K562 (cell line): ENCODE measurements around the gene STK24. TPM values are rescaled to one million over a fixed set of nuclear protein-coding genes. Genes with fewer than 3 reads are reported as not detected.

Source experiments
- ATAC-seq: fragments of 200-7000 bp; cut with Tn5 transposase; 3 replicates; pipeline ENCODE4 v1.9.1; 2020; ENCODE audit warnings: moderate library complexity
- BruUV-seq: library from RNA; stranded (reverse); fragments of 400-500 nt; replicated peaks from 2 replicates; lab custom pipeline; 2021; lab: Mats Ljungman, UMichigan
- CTCF ChIA-PET: fragments of 300-600 bp; formaldehyde crosslinking; extraction: SDS; loops from one replicate; lab custom pipeline; 2021; ENCODE audit warnings: low intra/inter-chr PET ratio; lab: Yijun Ruan, JAX
- POLR2A ChIA-PET: fragments of 300-600, 350-650 bp; sonication (Branson Sonifier 250); formaldehyde crosslinking; extraction: SDS; loops from one replicate; lab custom pipeline; 2021; ENCODE audit warnings: antibody characterized with exemption, inconsistent platforms; lab: Yijun Ruan, JAX
- DNase-seq, 4 experiments: peaks; one replicate each; pipeline versions ENCODE4 v3.0.0 to v3.0.0-alpha.2; 2011 to 2018; ENCODE audit warnings: low spot score in 3 of 4, mixed read lengths in 3 of 4; ENCODE audit errors: extremely low read depth in 1 of 4
- FAIRE-seq: peaks from 2 replicates; lab custom pipeline; 2011; peaks lifted over from hg19 to GRCh38; lab: Jason Lieb, UNC
- H2AFZ ChIP-seq: 2 replicates; pipeline ENCODE4 v1.6.0; 2011; ENCODE audit warnings: low read depth, low read length, control low read depth, inconsistent platforms
- H3K27ac ChIP-seq: fragments of 200-600 bp; 3 replicates; pipeline ENCODE4 v1.8.0; 2011; ENCODE audit warnings: low read depth, mild to moderate bottlenecking, control low read depth, inconsistent platforms, low read length, moderate library complexity, mixed read lengths; ENCODE audit errors: extremely low read depth
- H3K27me3 ChIP-seq, 2 experiments: fragments of 300-600 bp in 1 of 2; 2 replicates in 1 of 2; 3 replicates in 1 of 2; pipeline versions ENCODE4 v1.6.0 to v1.8.0; 2011; ENCODE audit warnings: inconsistent platforms in 2 of 2, low read length in 2 of 2, mild to moderate bottlenecking in 1 of 2, mixed read lengths in 1 of 2, moderate library complexity in 1 of 2; ENCODE audit not compliant: control insufficient read depth in 2 of 2, insufficient read depth in 2 of 2
- H3K36me3 ChIP-seq: fragments of 300-600 bp; 3 replicates; pipeline ENCODE4 v1.8.0; 2011; ENCODE audit warnings: mild to moderate bottlenecking, low read length, inconsistent platforms; ENCODE audit not compliant: control insufficient read depth, insufficient read depth
- H3K4me1 ChIP-seq, 2 experiments: fragments of 200-600 bp in 1 of 2; replicated peaks in 1 of 2; 2 replicates in 1 of 2; 3 replicates in 1 of 2; pipeline versions ENCODE4 v1.5.1 to v1.8.0; 2011; ENCODE audit warnings: inconsistent platforms in 2 of 2, low read length in 2 of 2, mild to moderate bottlenecking in 1 of 2, mixed read lengths in 1 of 2, moderate library complexity in 1 of 2; ENCODE audit not compliant: control insufficient read depth in 2 of 2, insufficient read depth in 2 of 2
- H3K4me2 ChIP-seq: 2 replicates; pipeline ENCODE4 v1.6.1; 2011; ENCODE audit warnings: low read length, control low read depth, inconsistent platforms, mixed read lengths; ENCODE audit not compliant: insufficient read depth
- H3K4me3 ChIP-seq: fragments of 200-600 bp; sonication (generic), shearing (Covaris generic); 2 replicates; pipeline ENCODE4 v1.5.1; 2016; ENCODE audit warnings: control low read depth, inconsistent platforms
- H3K79me2 ChIP-seq: fragments of 200-600 bp; 3 replicates; pipeline ENCODE4 v1.8.0; 2011; ENCODE audit warnings: low read length, inconsistent platforms; ENCODE audit not compliant: control insufficient read depth, insufficient read depth
- H3K9ac ChIP-seq, 2 experiments: 2 replicates each; pipeline versions ENCODE4 v1.6.0 to v1.6.1; 2011; ENCODE audit warnings: low read depth in 2 of 2, low read length in 2 of 2, control low read depth in 1 of 2, inconsistent platforms in 1 of 2, mild to moderate bottlenecking in 1 of 2, mixed read lengths in 1 of 2; ENCODE audit not compliant: insufficient read depth in 1 of 2
- H3K9me1 ChIP-seq: one replicate; pipeline ENCODE4 v1.6.0; 2011; ENCODE audit warnings: inconsistent platforms, mild to moderate bottlenecking, low read length, moderate library complexity; ENCODE audit not compliant: control insufficient read depth, insufficient read depth
- H3K9me3 ChIP-seq: replicated peaks from 2 replicates; pipeline ENCODE4 v1.5.1; 2011; ENCODE audit warnings: low read depth, low read length, inconsistent platforms; ENCODE audit not compliant: control insufficient read depth, insufficient read depth
- H4K20me1 ChIP-seq: replicated peaks from 2 replicates; pipeline ENCODE4 v1.6.1; 2011; ENCODE audit warnings: low read length, inconsistent platforms, mixed read lengths; ENCODE audit not compliant: control insufficient read depth, insufficient read depth
- HBP1 ChIP-seq: fragments of 450-650 bp; formaldehyde crosslinking; IDR thresholded peaks from 2 replicates; pipeline ENCODE4 v1.4.0; 2022; ENCODE audit warnings: missing genetic modification characterization
- RNF219 ChIP-seq: fragments of 250-450 bp; sonication (Bioruptor Pico); IDR thresholded peaks from 2 replicates; pipeline ENCODE4 v1.5.0; 2022; ENCODE audit warnings: mild to moderate bottlenecking
- SNAPC5 ChIP-seq: fragments of 250-450 bp; sonication (Bioruptor Pico); IDR thresholded peaks from 2 replicates; pipeline ENCODE4 v1.8.0; 2021; ENCODE audit warnings: moderate library complexity, mild to moderate bottlenecking, inconsistent platforms
- XRCC4 ChIP-seq: IDR thresholded peaks from one replicate; pipeline ENCODE4 v1.6.1; 2011; ENCODE audit not compliant: insufficient read depth, insufficient read length; ENCODE audit errors: extremely low read depth
- WGBS: fragments of 100-300 bp; shearing (Covaris generic); methylation state at CpG from one replicate; pipeline ENCODE4 v1.1.6; 2016; ENCODE audit warnings: low coverage, mixed read lengths; ENCODE audit not compliant: insufficient coverage; ENCODE audit errors: missing lambda C conversion rate; 5-methylcytosine and 5-hydroxymethylcytosine counted together
- in situ Hi-C: fragments of 300-500 bp; cut with MboI; formaldehyde crosslinking; loops from 4 replicates; pipeline ENCODE4 v1.15.0; 2018; ENCODE audit warnings: inconsistent platforms, mixed read lengths
- intact Hi-C: fragments of 100-400 bp; cut with micrococcal nuclease; formaldehyde crosslinking; loops from 2 replicates; pipeline ENCODE4 v1.14.2; 2022
- polyA plus RNA-seq, 8 experiments: library from polyadenylated mRNA; depleted of rRNA in 4 of 8; stranded (reverse) in 5 of 8; unstranded in 3 of 8; fragments of >200 nt; fragmentation: Nextera tagmentation in 2 of 8; fragmentation: Illumina TruSeq in 1 of 8; extraction: Ambion mirVana in 2 of 8; extraction: Trizol in 1 of 8; gene quantifications; 2 replicates each; pipeline versions ENCODE4 v1.2.1 to v1.2.3, GENCODE V29; 2011 to 2014; ENCODE audit warnings: inconsistent platforms in 1 of 8, missing spikeins in 1 of 8
- total RNA-seq, 7 experiments: library from RNA; depleted of rRNA in 6 of 7; stranded (reverse); fragments of >200 nt in 6 of 7; fragmentation: Illumina TruSeq in 2 of 7; extraction: Trizol in 2 of 7; gene quantifications; 2 replicates each; pipeline versions ENCODE4 v1.2.1 to v1.2.3, GENCODE V29; 2011 to 2021; ENCODE audit warnings: low replicate concordance in 1 of 7
- TF ChIP-seq, protein P1 (sequence below), 2 experiments: IDR thresholded peaks; 2 replicates each; pipeline ENCODE4 v1.6.1; 2011; ENCODE audit warnings: borderline replicate concordance in 1 of 2, control low read depth in 1 of 2, low read depth in 1 of 2, low read length in 1 of 2, mild to moderate bottlenecking in 1 of 2, mixed read lengths in 1 of 2, moderate library complexity in 1 of 2; ENCODE audit not compliant: insufficient read depth in 1 of 2, insufficient read length in 1 of 2, poor library complexity in 1 of 2, severe bottlenecking in 1 of 2; ENCODE audit errors: extremely low read depth in 1 of 2

Gene STK24
- total and polyA plus RNA-seq, 9 of the 15 experiments (the other 6 are each of a cell fraction or from before 2014, with no cell fraction given), result 3.8 to 78.4 (median 28.2) TPM

GRCh38 chr13:98534821-98535220 lies 42.1 kb downstream of the STK24 start:
- Histone ChIP-seq H3K36me3 (peaks cover 8% of the 10 kb centered on the region; the same call in 1 of the 3 replicates), H4K20me1 (peaks cover 38% of the 10 kb centered on the region), H3K4me3 (no peak overlapping the region), H3K79me2 (peaks cover 87% of the 10 kb centered on the region), H3K4me1 (peaks cover 3 to 15% of the 10 kb centered on the region in 2 experiments; a peak in 2 of 5 replicates), H3K9me3 (no peaks in the 10 kb centered on the region), H3K27ac (no peak overlapping the region), H3K9me1 (peaks cover 3% of the 10 kb centered on the region), H3K27me3 (no peaks in the 10 kb centered on the region), H2AFZ (no peak overlapping the region), H3K9ac (no peak overlapping the region), H3K4me2 (no peak overlapping the region)
- intact Hi-C loops (no loop called here), in situ Hi-C loops (no loop called here)
- no peak for DNase-seq
- POLR2A ChIA-PET, result interaction anchor here (0.8 to 2.1 kb wide), 2 partner anchors 13 to 14 kb away, joined by 3 to 7 read pairs; no protein-coding TSS in a partner anchor
- BruUV-seq, result no TSS peak
- 85% methylated on average over 4 of the region's 7 CpGs for whole genome bisulfite sequencing
- CTCF ChIA-PET, result no interaction called here
- TF ChIP-seq SNAPC5 (CRISPR knock-in tag), result no peak
- TF ChIP-seq, protein P1, sequence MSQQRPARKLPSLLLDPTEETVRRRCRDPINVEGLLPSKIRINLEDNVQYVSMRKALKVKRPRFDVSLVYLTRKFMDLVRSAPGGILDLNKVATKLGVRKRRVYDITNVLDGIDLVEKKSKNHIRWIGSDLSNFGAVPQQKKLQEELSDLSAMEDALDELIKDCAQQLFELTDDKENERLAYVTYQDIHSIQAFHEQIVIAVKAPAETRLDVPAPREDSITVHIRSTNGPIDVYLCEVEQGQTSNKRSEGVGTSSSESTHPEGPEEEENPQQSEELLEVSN (IDR thresholded peaks at IDR 0.05; ENCODE audit: borderline replicate concordance in 1 of 2, extremely low read depth in 1 of 2, insufficient read depth in 1 of 2, insufficient read length in 1 of 2, low read depth in 1 of 2, low read length in 1 of 2, poor library complexity in 1 of 2, severe bottlenecking in 1 of 2), result no peak
- TF ChIP-seq RNF219 (CRISPR knock-in tag), result no peak
- no peak for TF ChIP-seq XRCC4
- TF ChIP-seq HBP1 (CRISPR knock-in tag), result no peak
- ATAC-seq, result no peak
- FAIRE-seq, result no peak
